A549 (cell line): Measurements from ENCODE around the gene SUN2.

Experiments used
- CEBPB ChIP-seq, 2 experiments: fragments of >200 bp in 1 of 2; sonication (Bioruptor Twin) in 1 of 2; formaldehyde crosslinking in 1 of 2; IDR thresholded peaks; 2 replicates each; pipeline ENCODE4 v1.6.1; 2012 to 2016
- ESRRA ChIP-seq: fragments of 150-350 bp; IDR thresholded peaks from 2 replicates; pipeline ENCODE4 v1.6.1; 2014; ENCODE audit warnings: mild to moderate bottlenecking, low read length, borderline replicate concordance
- JUN ChIP-seq, 2 experiments: fragments of >200 bp; sonication (Bioruptor Twin); formaldehyde crosslinking; IDR thresholded peaks; 2 replicates in 1 of 2; 3 replicates in 1 of 2; pipeline ENCODE4 v1.6.1; 2016 to 2017
- POLR2A ChIP-seq: IDR thresholded peaks from 2 replicates; pipeline ENCODE4 v1.6.1; 2012; ENCODE audit warnings: mild to moderate bottlenecking, low read length
- RNF2 ChIP-seq: fragments of 200-600 bp; sonication (generic); IDR thresholded peaks from 2 replicates; pipeline ENCODE4 v1.6.1; 2016; ENCODE audit warnings: low read depth, mild to moderate bottlenecking, antibody characterized with exemption, moderate library complexity, borderline replicate concordance
- TF ChIP-seq, protein P1 (sequence below): fragments of >200 bp; sonication (Bioruptor Twin); formaldehyde crosslinking; IDR thresholded peaks from 3 replicates; pipeline ENCODE4 v1.5.1; 2016
- TF ChIP-seq, protein P2 (sequence below): IDR thresholded peaks from 2 replicates; pipeline ENCODE4 v1.6.1; 2012

DNA sequence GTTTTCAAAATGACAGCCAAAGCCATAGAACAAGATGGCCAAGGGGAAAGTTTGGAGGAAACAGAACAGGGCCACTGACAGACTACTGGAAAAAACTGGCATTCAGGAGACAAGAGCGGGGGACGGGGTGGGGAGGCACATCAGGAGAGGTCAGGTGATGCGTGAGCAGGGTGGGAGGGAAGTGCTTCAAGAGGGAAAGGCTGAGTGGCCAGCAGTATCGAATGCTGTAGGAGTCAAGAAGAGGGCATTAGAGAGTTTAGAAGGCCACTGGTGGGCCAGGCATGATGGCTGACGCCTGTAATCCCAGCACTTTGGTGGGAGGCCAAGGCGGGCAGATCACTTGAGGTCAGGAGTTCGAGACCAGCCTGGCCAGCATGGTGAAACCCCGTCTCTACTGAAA is 41.9 kb downstream of the SUN2 start:
- TF ChIP-seq, protein P1, sequence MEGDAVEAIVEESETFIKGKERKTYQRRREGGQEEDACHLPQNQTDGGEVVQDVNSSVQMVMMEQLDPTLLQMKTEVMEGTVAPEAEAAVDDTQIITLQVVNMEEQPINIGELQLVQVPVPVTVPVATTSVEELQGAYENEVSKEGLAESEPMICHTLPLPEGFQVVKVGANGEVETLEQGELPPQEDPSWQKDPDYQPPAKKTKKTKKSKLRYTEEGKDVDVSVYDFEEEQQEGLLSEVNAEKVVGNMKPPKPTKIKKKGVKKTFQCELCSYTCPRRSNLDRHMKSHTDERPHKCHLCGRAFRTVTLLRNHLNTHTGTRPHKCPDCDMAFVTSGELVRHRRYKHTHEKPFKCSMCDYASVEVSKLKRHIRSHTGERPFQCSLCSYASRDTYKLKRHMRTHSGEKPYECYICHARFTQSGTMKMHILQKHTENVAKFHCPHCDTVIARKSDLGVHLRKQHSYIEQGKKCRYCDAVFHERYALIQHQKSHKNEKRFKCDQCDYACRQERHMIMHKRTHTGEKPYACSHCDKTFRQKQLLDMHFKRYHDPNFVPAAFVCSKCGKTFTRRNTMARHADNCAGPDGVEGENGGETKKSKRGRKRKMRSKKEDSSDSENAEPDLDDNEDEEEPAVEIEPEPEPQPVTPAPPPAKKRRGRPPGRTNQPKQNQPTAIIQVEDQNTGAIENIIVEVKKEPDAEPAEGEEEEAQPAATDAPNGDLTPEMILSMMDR: no peak
- TF ChIP-seq POLR2A (no peak), CEBPB (IDR thresholded peaks at IDR 0.05) (no peak), RNF2 (no peak), ESRRA (no peak), JUN (IDR thresholded peaks at IDR 0.05) (no peak)
- TF ChIP-seq, protein P2, sequence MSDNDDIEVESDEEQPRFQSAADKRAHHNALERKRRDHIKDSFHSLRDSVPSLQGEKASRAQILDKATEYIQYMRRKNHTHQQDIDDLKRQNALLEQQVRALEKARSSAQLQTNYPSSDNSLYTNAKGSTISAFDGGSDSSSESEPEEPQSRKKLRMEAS: no peak
